GM19240 (cell line): ENCODE data around the gene NT5C3A.
"Not testable (repeated sequence)": the region's sequence is repeated elsewhere in the genome, so short reads cannot be mapped to it uniquely, and the experiment has no call there.

ENCODE experiments used
- DNase-seq: peaks from one replicate; pipeline ENCODE4 v3.0.0; 2011; ENCODE audit warnings: low spot score; ENCODE audit not compliant: insufficient read length

The NT5C3A gene

GRCh38 chr7:32979902-32980301 lies 82.7 kb downstream of the NT5C3A start:
- DNase-seq: not testable (repeated sequence)

- not testable (repeated sequence) for DNase-seq
Measured at GRCh38 chr7:32979246-32979645, 83.3 kb downstream of the NT5C3A start.

- not testable (repeated sequence) for DNase-seq
Measured at GRCh38 chr7:32977159-32977558, 85.4 kb downstream of the NT5C3A start.

GRCh38 chr7:32971967-32972366 lies 90.6 kb downstream of the NT5C3A start:
- not testable (repeated sequence) for DNase-seq

- not testable (repeated sequence) for DNase-seq
Measured at GRCh38 chr7:32967268-32967582, 95.4 kb downstream of the NT5C3A start.

GRCh38 chr7:32966489-32967267 lies 95.9 kb downstream of the NT5C3A start:
- DNase-seq: not testable (repeated sequence)

- not testable (repeated sequence) for DNase-seq
Measured at GRCh38 chr7:32964461-32965159, 98.0 kb downstream of the NT5C3A start.
